ENCODE data around the gene DAGLA. TPM values are rescaled to one million over a fixed set of nuclear protein-coding genes. Genes with fewer than 3 reads are reported as not detected.

DAGLA gene
- total RNA-seq, 1 donor from 2014 or later: 3.2 TPM

DNA sequence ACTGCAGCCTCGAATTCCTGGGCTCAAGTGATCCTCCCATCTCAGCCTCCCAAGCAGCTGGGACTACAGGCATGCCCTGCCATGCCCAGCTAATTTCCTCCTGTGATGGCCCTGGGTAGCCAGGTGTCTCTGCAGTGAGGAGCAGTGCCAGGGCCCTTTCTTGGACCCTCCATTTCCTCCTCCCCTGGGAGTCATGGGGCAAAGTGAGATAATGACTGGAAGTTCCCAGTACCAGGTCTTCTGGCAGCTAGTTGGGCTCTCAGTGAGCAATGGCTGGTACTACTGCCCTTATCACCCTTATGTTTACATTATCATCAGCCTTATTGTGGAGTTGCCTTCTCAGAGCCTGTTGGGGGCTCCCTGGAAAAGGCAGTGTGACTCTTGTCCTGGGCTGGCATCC lies 17.6 kb downstream of the DAGLA start:
- no peaks in the 10 kb centered on the region for H3K36me3 ChIP-seq
- TF ChIP-seq, protein P1, sequence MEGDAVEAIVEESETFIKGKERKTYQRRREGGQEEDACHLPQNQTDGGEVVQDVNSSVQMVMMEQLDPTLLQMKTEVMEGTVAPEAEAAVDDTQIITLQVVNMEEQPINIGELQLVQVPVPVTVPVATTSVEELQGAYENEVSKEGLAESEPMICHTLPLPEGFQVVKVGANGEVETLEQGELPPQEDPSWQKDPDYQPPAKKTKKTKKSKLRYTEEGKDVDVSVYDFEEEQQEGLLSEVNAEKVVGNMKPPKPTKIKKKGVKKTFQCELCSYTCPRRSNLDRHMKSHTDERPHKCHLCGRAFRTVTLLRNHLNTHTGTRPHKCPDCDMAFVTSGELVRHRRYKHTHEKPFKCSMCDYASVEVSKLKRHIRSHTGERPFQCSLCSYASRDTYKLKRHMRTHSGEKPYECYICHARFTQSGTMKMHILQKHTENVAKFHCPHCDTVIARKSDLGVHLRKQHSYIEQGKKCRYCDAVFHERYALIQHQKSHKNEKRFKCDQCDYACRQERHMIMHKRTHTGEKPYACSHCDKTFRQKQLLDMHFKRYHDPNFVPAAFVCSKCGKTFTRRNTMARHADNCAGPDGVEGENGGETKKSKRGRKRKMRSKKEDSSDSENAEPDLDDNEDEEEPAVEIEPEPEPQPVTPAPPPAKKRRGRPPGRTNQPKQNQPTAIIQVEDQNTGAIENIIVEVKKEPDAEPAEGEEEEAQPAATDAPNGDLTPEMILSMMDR (IDR thresholded peaks at IDR 0.05; ENCODE audit: borderline replicate concordance): no peak
- peak overlapping the region; percentile 92 for H3K27ac ChIP-seq (replicated peaks)
- no peaks in the 10 kb centered on the region for H3K27me3 ChIP-seq (ENCODE audit: low read depth)
- H3K4me3 ChIP-seq: no peak overlapping the region
- intact Hi-C loops (cut with micrococcal nuclease): no loop called here
- H3K4me1 ChIP-seq: peaks cover 84% of the 10 kb centered on the region
- no peaks in the 10 kb centered on the region for H3K9me3 ChIP-seq (replicated peaks)
- no peak for DNase-seq

DNA sequence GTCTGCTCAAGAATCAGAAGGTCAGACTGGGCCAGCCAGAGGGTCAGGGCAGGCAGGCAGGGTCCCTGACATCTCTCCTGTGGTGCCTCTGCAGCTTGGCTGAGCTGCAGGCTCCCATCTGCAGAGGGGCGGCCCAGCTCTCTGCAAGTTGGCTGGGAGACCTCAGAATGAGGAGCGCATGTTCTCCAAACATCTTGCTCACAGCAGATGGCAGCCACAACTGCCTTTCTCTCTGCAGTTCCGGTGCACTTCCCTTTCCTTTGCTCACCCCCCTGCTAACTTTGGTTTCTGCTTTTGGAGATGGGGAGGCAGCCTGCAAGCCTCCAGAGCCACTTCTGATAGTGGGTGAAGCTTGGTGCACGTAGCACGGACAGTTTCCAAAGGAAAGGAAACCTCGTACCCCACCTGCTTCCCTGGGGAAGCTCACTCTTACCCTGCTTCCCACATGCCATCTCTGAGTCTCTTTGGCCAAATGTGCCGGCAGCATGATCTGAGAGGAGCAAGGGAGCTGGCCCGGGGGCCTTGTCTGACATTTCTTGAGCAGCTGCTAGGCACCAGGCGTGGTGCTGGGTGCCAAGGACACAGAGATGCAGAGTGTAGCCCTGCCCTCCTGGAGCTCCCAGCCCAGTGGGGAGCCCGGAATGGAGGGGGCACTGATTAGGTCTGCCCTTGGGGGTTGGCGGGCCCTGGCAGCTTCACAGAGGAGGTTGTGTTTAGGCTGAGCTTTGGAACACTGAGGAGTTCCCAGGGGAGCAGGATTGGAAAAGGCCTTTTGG lies 18.2 kb downstream of the DAGLA start:
- Histone ChIP-seq H3K27me3 (ENCODE audit: low read depth) (no peaks in the 10 kb centered on the region), H3K9me3 (replicated peaks) (no peaks in the 10 kb centered on the region), H3K36me3 (no peaks in the 10 kb centered on the region), H3K4me1 (peaks cover 82% of the 10 kb centered on the region), H3K4me3 (no peak overlapping the region), H3K27ac (replicated peaks) (peak overlapping the region; percentile 92)
- TF ChIP-seq, protein P1 (IDR thresholded peaks at IDR 0.05; ENCODE audit: borderline replicate concordance): no peak
- DNase-seq: no peak
- intact Hi-C loops (cut with micrococcal nuclease): no loop called here

DNA sequence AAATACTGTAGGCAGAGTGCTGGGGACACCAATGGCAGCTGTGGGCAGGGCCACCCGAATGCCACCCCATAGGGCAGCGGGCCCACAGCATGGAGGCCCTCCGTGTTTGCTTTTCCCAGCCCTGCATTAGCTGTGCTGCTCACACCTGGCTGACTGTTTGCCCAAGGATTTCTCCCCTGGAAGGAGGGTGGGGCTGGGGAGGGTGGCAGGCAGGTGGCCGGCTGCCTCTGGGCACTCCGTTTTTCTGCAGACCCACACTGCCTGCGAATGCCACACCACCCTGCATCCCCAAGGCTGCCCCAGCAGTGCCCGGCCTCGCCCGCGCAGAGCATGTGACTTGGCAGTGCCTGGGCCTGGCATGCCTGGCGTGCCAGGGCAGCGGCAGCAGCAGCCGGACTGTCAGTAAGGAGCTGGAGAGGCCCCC lies 19.6 kb downstream of the DAGLA start:
- H3K27me3 ChIP-seq (ENCODE audit: low read depth): no peaks in the 10 kb centered on the region

DNA sequence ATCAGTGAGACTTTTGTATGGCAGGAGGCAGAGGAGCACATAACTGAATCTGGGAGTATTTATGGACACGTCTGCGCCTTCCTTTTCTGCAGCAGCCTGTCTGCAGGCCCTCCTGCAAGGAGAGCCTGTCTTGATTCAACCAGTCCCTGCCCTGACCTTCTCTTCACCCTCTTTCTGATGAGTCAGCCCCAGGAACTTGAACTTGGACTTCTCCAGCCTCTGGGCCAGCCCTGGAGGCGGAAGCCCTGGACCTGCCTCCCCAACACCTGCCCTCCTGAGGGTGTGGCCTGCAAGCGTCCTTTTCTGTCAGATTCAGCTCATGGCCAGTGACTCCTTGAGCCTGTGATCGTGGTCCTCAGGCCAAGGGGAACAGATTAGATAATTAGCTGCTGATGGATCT lies 20.0 kb downstream of the DAGLA start:
- DNase-seq: no peak
- H3K4me1 ChIP-seq: peaks cover 63% of the 10 kb centered on the region
- no peaks in the 10 kb centered on the region for H3K27me3 ChIP-seq (ENCODE audit: low read depth)
- TF ChIP-seq, protein P1 (IDR thresholded peaks at IDR 0.05; ENCODE audit: borderline replicate concordance): no peak
- no peaks in the 10 kb centered on the region for H3K36me3 ChIP-seq
- intact Hi-C loops (cut with micrococcal nuclease): no loop called here
- peak overlapping the region; percentile 10 for H3K4me3 ChIP-seq
- H3K9me3 ChIP-seq (replicated peaks): no peaks in the 10 kb centered on the region
- peak overlapping the region; percentile 92 for H3K27ac ChIP-seq (replicated peaks)

More for the DNA sequence above, 19.6 kb downstream of the DAGLA start:
- intact Hi-C loops (cut with micrococcal nuclease): no loop called here
- Histone ChIP-seq H3K9me3 (replicated peaks) (no peaks in the 10 kb centered on the region), H3K4me3 (peak overlapping the region; percentile 10), H3K36me3 (no peaks in the 10 kb centered on the region), H3K4me1 (peaks cover 68% of the 10 kb centered on the region), H3K27ac (replicated peaks) (peak overlapping the region; percentile 92)
- TF ChIP-seq, protein P1 (IDR thresholded peaks at IDR 0.05; ENCODE audit: borderline replicate concordance): no peak
- DNase-seq: peak; percentile 64

DNA sequence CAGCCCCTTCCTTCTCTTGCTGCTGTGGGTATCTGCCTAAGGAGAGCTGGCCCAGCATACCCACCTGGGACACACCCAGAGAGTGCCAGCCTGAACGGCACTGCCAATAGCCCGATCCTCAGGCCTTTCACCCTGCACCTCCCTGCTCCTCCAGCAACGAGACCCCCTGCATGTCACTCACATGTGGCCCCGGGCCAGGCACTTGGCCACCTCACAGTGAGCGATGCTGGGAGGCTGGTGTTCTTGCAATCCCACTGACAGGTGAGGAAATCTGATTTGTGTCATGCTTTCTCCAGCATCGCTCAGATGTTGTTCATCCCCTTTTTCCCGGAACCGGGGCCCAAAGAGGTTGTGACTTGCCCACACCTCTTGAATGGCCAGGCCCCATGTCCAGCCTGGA lies 20.5 kb downstream of the DAGLA start:
- TF ChIP-seq, protein P1 (IDR thresholded peaks at IDR 0.05; ENCODE audit: borderline replicate concordance): no peak
- H3K4me3 ChIP-seq: no peak overlapping the region
- H3K27ac ChIP-seq (replicated peaks): peak overlapping the region; percentile 92
- H3K27me3 ChIP-seq (ENCODE audit: low read depth): no peaks in the 10 kb centered on the region
- H3K36me3 ChIP-seq: no peaks in the 10 kb centered on the region
- intact Hi-C loops (cut with micrococcal nuclease): no loop called here
- DNase-seq: no peak
- H3K9me3 ChIP-seq (replicated peaks): no peaks in the 10 kb centered on the region
- peaks cover 58% of the 10 kb centered on the region for H3K4me1 ChIP-seq

Measured in left ventricle myocardium inferior (tissue), 1 donor.